ENCODE results near the gene PKMYT1. TPM values are rescaled to one million over a fixed set of nuclear protein-coding genes. Genes with fewer than 3 reads are reported as not detected.

Gene PKMYT1
- total and polyA plus RNA-seq, 9 of the 15 experiments (the other 6 are each of a cell fraction or from before 2014, with no cell fraction given), result 8.7 to 201 (median 37.8) TPM

DNA sequence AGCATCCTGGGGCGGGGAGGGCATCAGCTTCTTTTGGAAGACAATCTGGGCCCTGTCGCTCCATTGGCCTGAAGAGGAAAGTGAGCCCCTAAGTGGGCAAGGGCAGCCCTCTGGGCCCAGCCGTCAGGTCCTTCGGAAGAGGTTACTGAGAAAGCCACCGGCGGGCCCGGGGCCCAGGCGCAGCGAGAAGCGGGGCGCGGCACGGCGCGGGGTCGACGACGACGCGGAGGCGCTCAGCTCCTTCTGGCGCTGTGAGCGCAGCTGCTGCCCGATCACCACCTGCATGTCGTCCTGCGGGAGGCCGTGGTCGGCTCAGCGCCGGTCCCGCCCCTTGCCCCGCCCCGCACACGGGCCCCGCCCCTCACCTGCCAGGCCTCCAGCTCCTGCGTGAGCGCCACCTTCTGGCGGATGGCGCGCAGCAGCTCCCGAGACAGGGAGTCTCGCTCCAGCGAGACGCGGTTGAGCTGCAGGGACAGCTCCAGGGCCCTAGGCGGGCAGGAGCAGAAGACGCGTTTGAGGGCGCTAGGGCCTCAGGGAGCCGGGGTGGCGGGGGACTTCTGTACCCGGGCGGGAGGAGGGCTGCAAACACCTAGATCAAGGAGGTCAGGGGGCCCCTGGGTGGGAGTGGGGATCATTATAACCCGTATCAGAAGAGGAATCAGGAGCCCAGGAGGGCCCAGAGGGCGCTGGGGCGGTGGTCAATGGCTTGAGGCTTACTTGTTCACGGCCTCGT lies 47.9 kb upstream of the PKMYT1 start (continued):
- peak; percentile 64 for TF ChIP-seq JUND (IDR thresholded peaks at IDR 0.05; ENCODE audit: borderline replicate concordance, low read depth, low read length)
- TF ChIP-seq JUND (tag; IDR thresholded peaks at IDR 0.05; ENCODE audit: borderline replicate concordance, low read depth, low read length), result no peak; the same call in 2 of the 3 replicates
- 0 out of 2 replicates have a peak, but pooled peaks have one; percentile 4 for TF ChIP-seq HDAC6 (IDR thresholded peaks at IDR 0.05; ENCODE audit: low read depth, low read length)
- no peak for TF ChIP-seq ZNF354B (CRISPR knock-in tag; IDR thresholded peaks at IDR 0.05)
- peak; percentile 54 for TF ChIP-seq RBBP5 (IDR thresholded peaks at IDR 0.05; ENCODE audit: borderline replicate concordance, insufficient read depth, low read length, poor library complexity, severe bottlenecking)
- TF ChIP-seq, protein P1, sequence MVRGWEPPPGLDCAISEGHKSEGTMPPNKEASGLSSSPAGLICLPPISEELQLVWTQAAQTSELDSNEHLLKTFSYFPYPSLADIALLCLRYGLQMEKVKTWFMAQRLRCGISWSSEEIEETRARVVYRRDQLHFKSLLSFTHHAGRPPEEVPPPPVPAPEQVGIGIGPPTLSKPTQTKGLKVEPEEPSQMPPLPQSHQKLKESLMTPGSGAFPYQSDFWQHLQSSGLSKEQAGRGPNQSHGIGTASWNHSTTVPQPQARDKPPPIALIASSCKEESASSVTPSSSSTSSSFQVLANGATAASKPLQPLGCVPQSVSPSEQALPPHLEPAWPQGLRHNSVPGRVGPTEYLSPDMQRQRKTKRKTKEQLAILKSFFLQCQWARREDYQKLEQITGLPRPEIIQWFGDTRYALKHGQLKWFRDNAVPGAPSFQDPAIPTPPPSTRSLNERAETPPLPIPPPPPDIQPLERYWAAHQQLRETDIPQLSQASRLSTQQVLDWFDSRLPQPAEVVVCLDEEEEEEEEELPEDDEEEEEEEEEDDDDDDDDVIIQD (CRISPR knock-in tag; IDR thresholded peaks at IDR 0.05), result no peak
- no peak for TF ChIP-seq EP400 (IDR thresholded peaks at IDR 0.05)
- no peak for TF ChIP-seq FOXA3 (CRISPR knock-in tag; conservative IDR thresholded peaks at IDR 0.05 in 1 of 2, IDR thresholded peaks at IDR 0.05 in 1 of 2)
- TF ChIP-seq FOXM1 (IDR thresholded peaks at IDR 0.05; ENCODE audit: low read depth), result no peak
- TF ChIP-seq FOXM1 (CRISPR knock-in tag; IDR thresholded peaks at IDR 0.05; ENCODE audit: low read depth), result 0 out of 2 replicates have a peak, but pooled peaks have one; percentile 42
- TF ChIP-seq HMGN3 (IDR thresholded peaks at IDR 0.05; ENCODE audit: borderline replicate concordance, extremely low read depth, insufficient read length, low read depth, low read length), result peak; percentile 83
- TF ChIP-seq TCF3 (CRISPR knock-in tag; IDR thresholded peaks at IDR 0.05), result 0 out of 2 replicates have a peak, but pooled peaks have one; percentile 24
- TF ChIP-seq POLR2A (conservative IDR thresholded peaks at IDR 0.05), result 0 out of 2 replicates have a peak, but pooled peaks have one; percentile 29
- TF ChIP-seq CTCFL (IDR thresholded peaks at IDR 0.05; ENCODE audit: borderline replicate concordance, insufficient read depth, low read depth, low read length, poor library complexity, severe bottlenecking), result peak; percentile 94
- no peak for TF ChIP-seq ZNF445 (CRISPR knock-in tag; IDR thresholded peaks at IDR 0.05; ENCODE audit: low read depth)
- peak; percentile 10 for TF ChIP-seq MEIS2 (IDR thresholded peaks at IDR 0.05; ENCODE audit: partially characterized antibody)
- peak; percentile 64 for TF ChIP-seq CREM (IDR thresholded peaks at IDR 0.05; ENCODE audit: low read depth)
- peak; percentile 51 for TF ChIP-seq CXXC5 (CRISPR knock-in tag; IDR thresholded peaks at IDR 0.05)
- no peak for TF ChIP-seq EHMT2 (IDR thresholded peaks at IDR 0.05)
- peak; percentile 57 for TF ChIP-seq RBFOX2 (IDR thresholded peaks at IDR 0.05; ENCODE audit: low read depth, low read length)
- no peak for TF ChIP-seq TAF15 (IDR thresholded peaks at IDR 0.05; ENCODE audit: low read depth, low read length)
- TF ChIP-seq NFXL1 (CRISPR knock-in tag; IDR thresholded peaks at IDR 0.05), result no peak
- no peak for TF ChIP-seq BCL6 (CRISPR knock-in tag; IDR thresholded peaks at IDR 0.05)
- TF ChIP-seq, protein P2, sequence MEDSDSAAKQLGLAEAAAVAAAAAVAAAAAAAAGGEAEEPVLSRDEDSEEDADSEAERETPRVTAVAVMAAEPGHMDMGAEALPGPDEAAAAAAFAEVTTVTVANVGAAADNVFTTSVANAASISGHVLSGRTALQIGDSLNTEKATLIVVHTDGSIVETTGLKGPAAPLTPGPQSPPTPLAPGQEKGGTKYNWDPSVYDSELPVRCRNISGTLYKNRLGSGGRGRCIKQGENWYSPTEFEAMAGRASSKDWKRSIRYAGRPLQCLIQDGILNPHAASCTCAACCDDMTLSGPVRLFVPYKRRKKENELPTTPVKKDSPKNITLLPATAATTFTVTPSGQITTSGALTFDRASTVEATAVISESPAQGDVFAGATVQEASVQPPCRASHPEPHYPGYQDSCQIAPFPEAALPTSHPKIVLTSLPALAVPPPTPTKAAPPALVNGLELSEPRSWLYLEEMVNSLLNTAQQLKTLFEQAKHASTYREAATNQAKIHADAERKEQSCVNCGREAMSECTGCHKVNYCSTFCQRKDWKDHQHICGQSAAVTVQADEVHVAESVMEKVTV (CRISPR knock-in tag; IDR thresholded peaks at IDR 0.05), result 0 out of 2 replicates have a peak, but pooled peaks have one; percentile 22
